NCI-H2227 treated with DMSO at 0.1 percent for 48 hours (cell line): ENCODE results near the gene HS6ST2.

Experiments
- DNase-seq: peaks from one replicate; lab custom pipeline; 2025; lab: John Stamatoyannopoulos, UW

HS6ST2 gene

DNA sequence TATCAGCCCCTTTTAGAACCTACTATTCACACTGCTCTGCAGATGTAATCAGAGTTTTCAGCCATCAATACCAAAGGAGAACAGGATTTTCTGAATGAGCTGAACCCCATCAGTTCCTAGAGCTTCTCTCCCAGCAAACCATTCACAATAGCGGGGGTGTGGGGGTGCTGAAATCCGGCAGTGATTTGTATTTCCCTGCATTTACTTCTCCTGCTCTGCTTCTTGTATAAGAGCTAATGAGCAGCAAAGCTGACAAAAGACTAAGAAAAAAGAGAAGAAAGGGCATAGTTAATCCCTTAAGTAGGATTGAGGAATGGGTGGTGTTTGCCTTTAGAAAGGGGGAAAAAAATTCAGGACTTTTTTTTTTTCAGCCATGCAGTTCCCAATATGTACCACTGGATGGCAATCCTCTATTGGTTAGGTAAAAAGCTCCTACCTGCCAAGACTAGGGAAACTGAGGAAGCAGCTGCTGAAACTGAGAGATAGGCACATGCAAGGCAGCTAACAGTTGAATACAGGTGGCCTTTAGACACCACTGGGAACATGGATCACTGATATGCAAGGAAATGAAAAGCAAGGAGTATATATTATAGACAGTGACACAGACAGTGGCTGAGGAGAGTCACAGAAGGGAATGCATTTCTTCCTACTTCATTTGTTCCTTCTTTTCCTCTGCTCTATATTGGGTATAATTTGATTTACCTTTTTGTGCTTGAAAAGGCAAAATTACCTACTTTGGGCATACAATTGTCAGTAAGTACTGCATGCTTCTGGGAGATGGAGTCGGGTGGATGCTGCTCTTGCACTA is 217.9 kb downstream of the HS6ST2 start:
- no peak for DNase-seq

GRCh38 chrX:132738951-132739350 is 219.5 kb downstream of the HS6ST2 start:
- DNase-seq = no peak

GRCh38 chrX:132737743-132738142 is 220.7 kb downstream of the HS6ST2 start:
- DNase-seq = no peak

DNA sequence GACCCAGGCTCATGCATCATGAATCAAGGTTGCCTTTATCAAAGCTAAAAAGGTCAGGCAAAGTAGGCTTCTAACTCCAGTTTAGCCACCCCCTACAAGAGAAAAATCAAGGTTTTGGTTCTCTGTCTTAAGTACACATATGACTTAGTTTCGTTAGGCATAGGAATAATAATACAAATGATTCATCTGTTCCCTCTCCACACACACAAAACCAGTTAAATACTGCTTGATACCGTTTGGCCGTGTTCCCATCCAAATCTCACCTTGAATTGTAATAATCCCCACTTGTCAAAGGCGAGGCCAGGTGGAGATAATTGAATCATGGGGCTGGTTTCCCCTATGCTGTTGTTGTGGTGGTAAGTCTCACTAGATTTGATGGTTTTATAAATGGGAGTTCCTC is 226.2 kb downstream of the HS6ST2 start:
- DNase-seq = no peak

DNA sequence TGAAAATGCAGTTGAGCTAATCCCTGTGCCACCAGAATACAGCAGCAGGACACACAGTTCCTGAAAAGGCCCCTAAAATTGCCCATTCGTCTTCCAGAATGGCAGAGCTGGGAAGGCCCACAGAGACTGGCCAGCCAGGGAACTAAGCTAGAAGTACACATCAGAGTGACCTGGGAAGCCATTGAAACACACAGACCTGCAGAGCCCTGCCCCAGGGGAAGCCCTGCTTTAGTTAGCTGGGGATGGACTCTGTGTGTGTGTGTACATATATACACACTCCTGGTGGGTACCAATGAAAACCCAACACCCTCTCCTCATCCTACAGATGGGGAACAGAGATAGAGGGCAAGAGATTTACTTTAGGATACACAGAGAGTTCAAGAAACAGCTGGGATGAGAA is 227.7 kb downstream of the HS6ST2 start:
- DNase-seq = no peak

DNA sequence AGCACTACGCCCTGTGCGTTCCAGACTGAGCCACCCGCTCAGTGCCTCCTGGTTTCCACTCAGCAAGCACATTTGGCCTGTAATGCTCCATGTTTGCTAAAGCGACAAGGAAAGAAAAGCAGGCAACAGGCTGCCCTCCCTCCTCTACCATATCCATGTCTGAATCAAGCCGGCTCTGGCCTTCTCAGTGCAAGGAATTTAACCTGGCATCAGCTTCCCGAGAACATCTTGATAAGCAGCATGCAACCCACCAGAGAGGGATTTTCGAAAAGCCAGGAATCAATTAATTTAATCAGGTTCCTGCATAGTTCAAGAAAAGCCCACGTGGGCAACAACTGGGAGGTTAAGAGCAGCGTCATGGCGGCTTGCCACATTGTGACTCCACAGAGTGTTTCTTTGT is 228.2 kb downstream of the HS6ST2 start:
- DNase-seq = no peak

GRCh38 chrX:132728296-132728695 is 230.1 kb downstream of the HS6ST2 start:
- no peak for DNase-seq

DNA sequence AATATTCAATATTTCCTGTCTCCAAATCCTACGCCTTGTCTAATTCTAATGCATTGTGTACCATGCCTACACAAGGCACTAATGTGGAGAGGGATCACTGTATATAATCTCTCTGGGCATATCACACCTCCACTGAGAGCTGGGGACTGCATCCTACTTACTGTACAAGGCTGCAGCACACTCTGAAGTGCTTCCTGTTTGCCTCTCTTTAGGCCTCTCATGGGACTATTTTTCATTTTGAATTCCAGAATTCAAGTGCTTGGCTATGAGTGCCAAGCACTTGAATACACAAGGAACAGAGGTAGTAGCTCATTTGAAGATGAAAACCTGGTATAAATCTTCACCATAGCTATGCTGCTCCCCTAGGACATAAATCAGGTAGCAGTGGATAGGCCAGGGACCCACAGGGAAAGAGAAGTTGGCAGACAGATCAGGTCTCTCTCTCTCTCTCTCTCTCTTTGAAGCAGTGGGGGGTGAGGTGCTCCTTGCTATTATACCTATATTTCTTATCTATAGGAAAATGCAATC is 239.9 kb downstream of the HS6ST2 start:
- DNase-seq = no peak

DNA sequence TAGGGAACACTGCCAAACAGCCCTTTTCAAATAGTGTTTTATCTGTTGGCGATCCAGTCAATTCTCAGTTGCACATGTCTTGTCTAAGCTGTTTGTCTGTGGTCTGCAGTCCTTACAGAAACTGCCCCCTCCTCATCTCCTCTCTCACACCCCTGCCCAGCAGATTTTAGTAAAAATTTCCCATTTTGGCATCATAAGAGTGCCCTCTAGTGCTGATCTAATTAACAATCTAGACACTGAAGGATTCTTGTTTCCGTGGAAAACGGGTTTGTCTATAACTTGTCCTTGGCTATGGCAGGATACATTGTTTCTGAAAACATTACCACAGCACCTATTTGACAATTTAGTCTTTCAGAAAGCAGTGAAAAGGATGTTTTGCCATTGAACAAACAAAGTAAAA is 242.4 kb downstream of the HS6ST2 start:
- DNase-seq = no peak

DNA sequence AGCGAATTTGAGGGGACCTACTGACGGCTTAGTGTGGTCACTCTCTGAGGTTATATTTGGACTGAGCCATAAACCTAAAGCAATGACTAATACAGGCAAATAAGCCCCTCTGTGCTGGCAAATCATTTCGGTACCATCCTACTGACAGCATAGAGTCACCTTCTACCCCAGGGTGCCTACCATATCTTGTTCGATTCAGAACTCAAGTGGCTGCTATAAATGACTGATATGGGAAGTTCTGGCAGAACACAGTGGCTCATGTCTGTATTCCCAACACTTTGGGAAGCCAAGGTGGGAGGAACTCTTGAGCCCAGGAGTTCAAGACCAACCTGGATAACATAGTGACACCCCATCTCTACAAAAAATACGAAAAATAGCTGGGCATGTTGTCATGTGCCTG is 243.5 kb downstream of the HS6ST2 start:
- DNase-seq = no peak

- DNase-seq = no peak
Measured at GRCh38 chrX:132712350-132712749, 246.1 kb downstream of the HS6ST2 start.

GRCh38 chrX:132710656-132711155 is 247.7 kb downstream of the HS6ST2 start:
- no peak for DNase-seq

GRCh38 chrX:132708529-132708928 is 249.9 kb downstream of the HS6ST2 start:
- no peak for DNase-seq

- DNase-seq = no peak
Measured at GRCh38 chrX:132704769-132705168, 253.7 kb downstream of the HS6ST2 start.

- no peak for DNase-seq
Measured at GRCh38 chrX:132694382-132694781, 264.0 kb downstream of the HS6ST2 start.

GRCh38 chrX:132692526-132692925 is 265.9 kb downstream of the HS6ST2 start:
- no peak for DNase-seq

DNA sequence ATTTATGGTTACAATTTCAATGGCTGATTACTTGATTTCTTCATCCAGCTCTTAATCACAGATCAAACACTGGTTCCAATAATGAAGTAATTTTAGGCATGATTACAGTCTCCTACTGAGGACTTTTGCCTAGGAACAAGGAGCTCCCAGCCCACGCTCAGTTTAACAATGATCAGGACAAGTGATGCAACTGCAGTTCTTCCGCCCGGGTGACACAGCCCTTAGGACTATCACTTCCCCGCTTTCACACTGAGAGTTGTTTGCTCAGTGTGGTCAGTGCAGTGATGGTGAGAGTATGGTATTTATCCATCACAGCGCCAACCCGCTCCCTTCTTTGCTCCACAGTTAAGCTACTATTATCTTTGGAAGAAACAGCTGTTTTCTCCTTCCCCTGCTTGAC is 266.4 kb downstream of the HS6ST2 start:
- DNase-seq = no peak

DNA sequence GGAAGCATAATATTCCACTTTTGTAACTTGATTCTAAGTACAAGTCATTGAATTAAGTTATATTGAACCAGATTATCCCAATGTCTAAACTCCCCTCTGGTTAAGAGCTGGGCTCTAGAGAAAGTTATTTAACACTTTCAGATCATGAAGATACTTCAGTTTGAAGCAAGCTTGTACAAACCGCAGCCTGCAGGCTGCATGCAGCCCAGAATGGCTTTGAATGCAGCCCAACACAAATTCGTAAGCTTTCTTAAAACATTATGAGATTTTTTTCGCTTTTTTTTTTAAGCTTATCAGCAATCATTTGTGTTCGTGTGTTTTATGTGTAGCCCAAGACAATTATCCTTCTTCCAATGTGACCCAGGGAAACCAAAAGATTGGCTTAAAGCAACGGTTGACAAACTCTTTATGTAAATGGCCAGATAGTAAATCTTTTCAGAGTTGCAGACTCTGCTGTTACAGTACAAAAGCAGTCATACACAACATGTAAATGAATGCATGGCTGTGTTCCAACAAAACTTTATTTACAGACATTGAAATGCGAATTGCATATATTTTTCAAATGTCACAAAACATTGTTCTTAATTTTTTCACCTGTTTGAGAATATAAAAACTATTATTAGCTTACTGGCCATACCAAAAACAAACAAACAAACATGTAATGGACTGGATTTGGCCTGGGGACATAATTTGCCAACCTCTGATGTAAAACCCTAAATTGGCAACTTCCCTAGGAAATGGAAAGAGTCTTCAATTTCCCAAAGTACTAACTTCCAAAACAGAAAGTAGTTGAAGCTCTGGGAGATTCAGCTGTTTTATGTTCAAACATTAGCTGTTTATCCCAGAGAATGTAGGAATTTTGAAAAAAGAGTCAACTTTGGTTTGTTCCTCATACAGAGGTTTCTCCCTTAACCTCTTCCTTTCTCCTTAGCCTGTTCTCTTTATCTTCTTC is 268.5 kb downstream of the HS6ST2 start:
- no peak for DNase-seq

- no peak for DNase-seq
Measured at GRCh38 chrX:132685276-132685675, 273.2 kb downstream of the HS6ST2 start.

- no peak for DNase-seq
Measured at GRCh38 chrX:132677233-132677716, 281.2 kb downstream of the HS6ST2 start.

DNA sequence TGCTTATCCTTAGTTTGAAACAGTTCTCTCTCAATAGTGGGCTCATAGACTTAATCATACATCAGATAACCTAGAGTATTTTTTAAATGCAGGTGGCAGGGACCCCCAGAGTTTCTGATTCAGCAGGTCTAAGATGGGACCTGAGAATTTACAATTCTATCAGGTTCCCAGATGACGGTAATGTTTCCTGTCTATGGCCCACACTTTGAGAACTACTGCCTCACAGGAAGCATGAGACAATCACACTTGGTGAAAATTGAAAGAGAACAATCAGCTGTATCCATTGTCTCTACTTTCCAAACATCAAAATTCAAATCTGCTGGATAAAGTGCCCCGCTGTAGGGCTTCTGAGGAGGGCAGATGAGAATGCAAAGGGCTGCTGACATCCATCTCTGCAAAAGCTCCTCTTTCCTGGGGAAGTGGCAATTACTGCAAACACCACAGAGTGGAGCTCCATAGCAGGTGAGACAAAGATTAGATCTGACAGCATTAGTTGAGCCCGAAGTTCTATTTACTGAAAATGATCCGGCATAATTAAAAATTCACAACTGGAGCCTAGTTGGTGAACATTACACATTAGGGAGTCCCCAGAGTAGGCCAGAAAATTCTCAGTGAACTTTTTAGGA is 281.8 kb downstream of the HS6ST2 start:
- DNase-seq = no peak

DNA sequence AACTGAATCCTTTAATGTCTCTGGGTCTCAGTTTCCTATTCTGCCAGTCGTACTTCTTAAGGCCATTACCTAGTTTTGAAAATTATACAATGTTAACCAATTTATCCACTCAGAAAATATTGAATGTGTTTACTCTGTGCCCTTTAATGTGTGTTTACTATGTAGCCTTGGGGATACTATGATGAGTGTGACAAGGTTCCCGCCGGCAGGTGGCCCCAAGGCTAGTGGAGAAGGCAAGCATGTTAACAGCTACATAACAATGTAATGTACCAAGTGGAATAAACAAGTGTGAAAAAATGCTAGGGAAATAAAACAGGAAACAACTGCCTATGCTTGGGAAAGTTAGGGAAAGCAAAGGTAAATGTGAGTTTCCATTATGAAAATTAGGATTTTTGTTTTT is 282.3 kb downstream of the HS6ST2 start:
- no peak for DNase-seq
